MM.1S (cell line): ENCODE data around the gene LRRC28.

Experiments used
- EZH2phosphoT487 ChIP-seq: fragments of 300-600 bp; sonication (generic); IDR thresholded peaks from 2 replicates; pipeline ENCODE4 v1.6.1; 2018; ENCODE audit warnings: antibody characterized with exemption, low read length
- TF ChIP-seq, protein P1 (sequence below): fragments of 300-600 bp; sonication (generic); IDR thresholded peaks from 2 replicates; pipeline ENCODE4 v1.5.1; 2016; ENCODE audit warnings: antibody characterized with exemption, low read length, mixed read lengths

DNA sequence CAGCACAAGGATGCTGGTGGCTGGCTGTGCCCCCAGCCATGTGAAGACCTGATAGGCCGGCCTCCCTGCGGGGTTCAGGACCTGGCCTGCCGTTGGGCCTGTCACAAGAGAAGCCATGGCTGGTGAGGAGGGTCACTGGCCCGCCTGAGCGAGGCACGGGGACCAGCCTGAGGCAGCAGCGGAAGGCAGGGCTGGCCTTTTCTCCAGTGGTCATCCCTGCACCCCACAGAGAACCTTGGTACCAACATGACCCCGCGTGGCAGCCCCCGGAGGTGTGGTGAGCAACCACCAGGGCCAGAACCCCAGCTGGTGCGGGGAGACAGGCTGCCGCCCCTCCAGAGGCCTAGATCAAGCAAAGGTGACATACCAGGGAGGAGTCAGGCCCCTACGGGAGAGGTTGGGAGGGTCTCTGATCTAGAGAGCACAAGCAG is 180.4 kb downstream of the LRRC28 start:
- TF ChIP-seq, protein P1, sequence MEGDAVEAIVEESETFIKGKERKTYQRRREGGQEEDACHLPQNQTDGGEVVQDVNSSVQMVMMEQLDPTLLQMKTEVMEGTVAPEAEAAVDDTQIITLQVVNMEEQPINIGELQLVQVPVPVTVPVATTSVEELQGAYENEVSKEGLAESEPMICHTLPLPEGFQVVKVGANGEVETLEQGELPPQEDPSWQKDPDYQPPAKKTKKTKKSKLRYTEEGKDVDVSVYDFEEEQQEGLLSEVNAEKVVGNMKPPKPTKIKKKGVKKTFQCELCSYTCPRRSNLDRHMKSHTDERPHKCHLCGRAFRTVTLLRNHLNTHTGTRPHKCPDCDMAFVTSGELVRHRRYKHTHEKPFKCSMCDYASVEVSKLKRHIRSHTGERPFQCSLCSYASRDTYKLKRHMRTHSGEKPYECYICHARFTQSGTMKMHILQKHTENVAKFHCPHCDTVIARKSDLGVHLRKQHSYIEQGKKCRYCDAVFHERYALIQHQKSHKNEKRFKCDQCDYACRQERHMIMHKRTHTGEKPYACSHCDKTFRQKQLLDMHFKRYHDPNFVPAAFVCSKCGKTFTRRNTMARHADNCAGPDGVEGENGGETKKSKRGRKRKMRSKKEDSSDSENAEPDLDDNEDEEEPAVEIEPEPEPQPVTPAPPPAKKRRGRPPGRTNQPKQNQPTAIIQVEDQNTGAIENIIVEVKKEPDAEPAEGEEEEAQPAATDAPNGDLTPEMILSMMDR: no peak
- TF ChIP-seq EZH2phosphoT487: no peak
